ENCODE data around the gene IGF2BP2. TPM values are rescaled to one million over a fixed set of nuclear protein-coding genes. Genes with fewer than 3 reads are reported as not detected.

IGF2BP2 gene
- total and polyA plus RNA-seq, 2 of the 8 experiments (the other 6 are each of a cell fraction or from before 2014, with no cell fraction given): 7.4 to 121 TPM

DNA sequence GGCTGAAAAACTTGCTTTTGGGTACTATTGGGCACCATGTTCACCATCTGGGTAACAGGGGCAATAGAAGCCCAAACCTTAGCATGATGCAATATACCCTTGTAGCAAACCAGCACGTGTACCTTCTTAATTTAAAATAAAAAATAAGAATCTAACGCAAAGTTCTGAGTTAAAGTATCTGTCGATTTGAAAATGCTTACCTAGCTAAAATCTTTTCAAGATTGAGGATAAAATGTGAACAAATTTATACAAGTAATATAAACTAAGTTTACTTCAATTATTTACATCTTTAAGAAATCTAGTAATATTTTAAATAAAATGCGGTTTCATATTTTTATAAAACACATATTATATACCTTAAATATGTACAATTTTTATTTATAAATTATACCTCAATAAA, 38.1 kb upstream of the IGF2BP2 start:
- no peaks in the 10 kb centered on the region for H3K79me1 ChIP-seq (ENCODE audit: low read depth, low read length)
- no peak overlapping the region for H2BK5ac ChIP-seq (ENCODE audit: low read depth, low read length)
- H3K18ac ChIP-seq (ENCODE audit: extremely low read depth, low read length): no peak overlapping the region
- FAIRE-seq (no peak), DNase-seq (ENCODE audit: low read depth in 1 of 2, low spot score in 2 of 2) (no peak)
- no peak overlapping the region for H3K4me2 ChIP-seq (ENCODE audit: insufficient read depth in 1 of 2, low read depth in 2 of 2, low read length in 2 of 2)
- H3K27me3 ChIP-seq (replicated peaks in 1 of 4; ENCODE audit: control insufficient read depth in 3 of 4, extremely low read depth in 1 of 4, insufficient read depth in 3 of 4, low read length in 3 of 4): no peaks in the 10 kb centered on the region
- no peak overlapping the region for H3K56ac ChIP-seq (replicated peaks; ENCODE audit: insufficient read length, low read depth, low read length)
- ChIA-PET POLR2A (ENCODE audit: partially characterized antibody) (interaction anchor here (1.0 kb wide), 1 partner anchor 41 kb away, joined by 3 read pairs; no protein-coding TSS in a partner anchor), CTCF (ENCODE audit: partially characterized antibody) (no interaction called here)
- no peak overlapping the region for H3K27ac ChIP-seq (ENCODE audit: low read depth, low read length)
- no peak overlapping the region for H3K4ac ChIP-seq (replicated peaks; ENCODE audit: insufficient read length, low read depth, low read length)
- H4K8ac ChIP-seq (ENCODE audit: extremely low read depth, insufficient read depth, low read length): no peak overlapping the region
- H3K4me1 ChIP-seq (replicated peaks in 1 of 4; ENCODE audit: control insufficient read depth in 3 of 4, insufficient read depth in 4 of 4, low read length in 3 of 4): peaks cover 0 to 3% (median 1%) of the 10 kb centered on the region in 4 experiments; a peak in 1 of 7 replicates
- no peaks in the 10 kb centered on the region for H4K20me1 ChIP-seq (replicated peaks in 1 of 2; ENCODE audit: control insufficient read depth in 1 of 2, insufficient read depth in 2 of 2, low read length in 2 of 2)
- no peak overlapping the region for H2AK5ac ChIP-seq (ENCODE audit: low read depth, low read length)
- no peak overlapping the region for H4K5ac ChIP-seq (ENCODE audit: insufficient read length, low read depth, low read length)
- no peaks in the 10 kb centered on the region for H3K23me2 ChIP-seq (ENCODE audit: low read depth, low read length)
- H2AFZ ChIP-seq (ENCODE audit: low read length): no peak overlapping the region
- TF ChIP-seq SP4 (IDR thresholded peaks at IDR 0.05; ENCODE audit: low read length): no peak
- no peak for TF ChIP-seq BCL11A (IDR thresholded peaks at IDR 0.05; ENCODE audit: low read depth in 2 of 2, low read length in 2 of 2)
- no peak for TF ChIP-seq YY1 (IDR thresholded peaks at IDR 0.05; ENCODE audit: low read depth, low read length)
- TF ChIP-seq SIRT6 (IDR thresholded peaks at IDR 0.05; ENCODE audit: low read length): no peak
- no peak for TF ChIP-seq RFX5 (IDR thresholded peaks at IDR 0.05; ENCODE audit: borderline replicate concordance, low read depth, low read length)
- no peak for TF ChIP-seq SIX5 (IDR thresholded peaks at IDR 0.05; ENCODE audit: low read depth, low read length)
- TF ChIP-seq ZNF274 (IDR thresholded peaks at IDR 0.05; ENCODE audit: borderline replicate concordance, extremely low read depth, low read length): no peak
- TF ChIP-seq CREB1 (IDR thresholded peaks at IDR 0.05): no peak
- TF ChIP-seq POU5F1 (IDR thresholded peaks at IDR 0.05; ENCODE audit: low read depth, low read length): no peak
- TF ChIP-seq CBX5 (IDR thresholded peaks at IDR 0.05; ENCODE audit: low read depth, low read length): no peak
- no peaks in the 10 kb centered on the region for H3K79me2 ChIP-seq (ENCODE audit: control insufficient read depth in 1 of 2, insufficient read depth in 2 of 2, low read length in 2 of 2)
- H3K4me3 ChIP-seq (ENCODE audit: extremely low read depth in 1 of 4, insufficient read depth in 2 of 4, low read depth in 3 of 4, low read length in 4 of 4): no peak overlapping the region
- no peaks in the 10 kb centered on the region for H3K36me3 ChIP-seq (ENCODE audit: control insufficient read depth in 2 of 4, insufficient read depth in 4 of 4, low read length in 3 of 4)
- no peak overlapping the region for H3K9ac ChIP-seq (replicated peaks in 1 of 4; ENCODE audit: extremely low read depth in 1 of 4, low read depth in 3 of 4, low read length in 3 of 4)
- no peak overlapping the region for H3K23ac ChIP-seq (ENCODE audit: insufficient read length)
- no peak overlapping the region for H3K14ac ChIP-seq (ENCODE audit: insufficient read length)
- 93% methylated on average over 4 of the region's 4 CpGs; no CpG with 5 or more reads in 1 of the 2 experiments for whole genome bisulfite sequencing, 2 experiments (ENCODE audit: extremely low coverage in 1 of 2, insufficient coverage in 1 of 2, insufficient read length in 1 of 2, insufficient replicate concordance in 2 of 2, low coverage in 1 of 2, low lambda C conversion rate in 2 of 2, missing lambda C conversion rate in 1 of 2)
- no peak overlapping the region for H2BK120ac ChIP-seq (replicated peaks; ENCODE audit: low read depth, low read length)
- no peak overlapping the region for H2BK15ac ChIP-seq (ENCODE audit: low read length)
- H4K91ac ChIP-seq (replicated peaks; ENCODE audit: insufficient read length, low read length): no peak overlapping the region
- no peaks in the 10 kb centered on the region for H3K9me3 ChIP-seq (ENCODE audit: insufficient read depth in 2 of 2, low read depth in 1 of 2, low read length in 1 of 2)
- H2BK20ac ChIP-seq (ENCODE audit: low read length): no peak overlapping the region
- no peak overlapping the region for H2BK12ac ChIP-seq (ENCODE audit: low read depth, low read length)

All from H1 (cell line).